HG02588 (cell line): ENCODE data around the gene AKT2.

Experiments used
- ATAC-seq: cut with Tn5 transposase; IDR thresholded peaks from one replicate; pipeline ENCODE4 v1.9.1; 2021; ENCODE audit warnings: mild to moderate bottlenecking, moderate library complexity; ENCODE audit not compliant: unreplicated experiment

Gene AKT2

GRCh38 chr19:40255619-40256166 is 29.5 kb downstream of the AKT2 start:
- no peak for ATAC-seq

GRCh38 chr19:40254714-40255418 is 30.3 kb downstream of the AKT2 start:
- ATAC-seq = no peak

GRCh38 chr19:40253611-40254092 is 31.5 kb downstream of the AKT2 start:
- no peak for ATAC-seq

- ATAC-seq = no peak
Observed at GRCh38 chr19:40252395-40252794, 32.8 kb downstream of the AKT2 start.

- ATAC-seq = no peak
Observed at GRCh38 chr19:40251991-40252390, 33.2 kb downstream of the AKT2 start.

- no peak for ATAC-seq
Observed at GRCh38 chr19:40251244-40251643, 33.9 kb downstream of the AKT2 start.

GRCh38 chr19:40249781-40250180 is 35.4 kb downstream of the AKT2 start:
- ATAC-seq = no peak

GRCh38 chr19:40249201-40249600 is 35.9 kb downstream of the AKT2 start:
- no peak for ATAC-seq

GRCh38 chr19:40247735-40248262 is 37.3 kb downstream of the AKT2 start:
- ATAC-seq = no peak

- ATAC-seq = no peak
Observed at GRCh38 chr19:40247178-40247577, 38.0 kb downstream of the AKT2 start.

- ATAC-seq = no peak
Observed at GRCh38 chr19:40246292-40247073, 38.7 kb downstream of the AKT2 start.

- no peak for ATAC-seq
Observed at GRCh38 chr19:40245506-40246128, 39.5 kb downstream of the AKT2 start.

GRCh38 chr19:40244579-40245317 is 40.4 kb downstream of the AKT2 start:
- no peak for ATAC-seq

GRCh38 chr19:40243181-40243580 is 42.0 kb downstream of the AKT2 start:
- no peak for ATAC-seq

GRCh38 chr19:40242480-40242879 is 42.7 kb downstream of the AKT2 start:
- no peak for ATAC-seq

GRCh38 chr19:40241809-40242384 is 43.2 kb downstream of the AKT2 start:
- no peak for ATAC-seq

GRCh38 chr19:40241125-40241808 is 43.9 kb downstream of the AKT2 start:
- ATAC-seq = no peak

GRCh38 chr19:40240332-40240731 is 44.8 kb downstream of the AKT2 start:
- ATAC-seq = no peak

GRCh38 chr19:40239415-40240226 is 45.5 kb downstream of the AKT2 start:
- no peak for ATAC-seq
